PC-3 (cell line): ENCODE results near the gene GCSH.

ENCODE experiments used
- CTCF ChIP-seq: fragments of 300-600 bp; sonication (generic); conservative IDR thresholded peaks from 2 replicates; pipeline ENCODE4 v1.5.1; 2017; ENCODE audit warnings: antibody characterized with exemption, low read depth, mild to moderate bottlenecking, low read length
- EZH2 ChIP-seq: fragments of 300-600 bp; sonication (generic); IDR thresholded peaks from one replicate; pipeline ENCODE4 v1.6.1; 2017; ENCODE audit warnings: antibody characterized with exemption, mild to moderate bottlenecking, low read length; ENCODE audit not compliant: unreplicated experiment

DNA sequence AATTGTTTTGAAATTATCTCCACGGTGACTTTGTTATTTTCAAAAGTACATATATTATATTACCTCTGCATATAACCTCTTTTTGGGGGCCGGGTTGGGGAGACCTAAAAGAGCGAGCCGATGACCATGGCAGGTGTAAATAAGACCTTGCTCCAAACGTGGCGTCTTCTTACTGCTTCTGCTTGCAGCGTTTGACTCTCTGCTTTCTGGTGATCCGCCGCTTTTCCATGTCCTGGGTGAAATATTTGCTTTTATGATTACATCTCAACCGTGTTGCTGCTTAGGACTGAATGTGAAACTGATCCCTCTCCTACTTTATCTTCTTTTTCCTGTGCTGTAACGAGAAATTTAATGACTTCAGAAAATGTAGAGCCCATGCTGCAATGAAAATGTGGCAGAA, 42.4 kb downstream of the GCSH start:
- TF ChIP-seq CTCF (no peak), EZH2 (no peak)
